A549 treated with ZK216348 at 1 μM for 4 hours (cell line): ENCODE measurements around the gene MYH7. TPM values are rescaled to one million over a fixed set of nuclear protein-coding genes. Genes with fewer than 3 reads are reported as not detected.

Experiments used
- total RNA-seq: library from RNA; stranded (reverse); fragments of 200-300 nt; extraction: Qiagen RNA extraction; gene quantifications from 5 replicates; pipeline ENCODE4 v1.2.3, GENCODE V29; 2022; ENCODE audit warnings: low read depth

MYH7 gene
- total RNA-seq = not detected in 5 replicates

GRCh38 chr14:23435543-23436326 lies at the start of gene MYH7:
Gene MYH7 (minus strand): TSS chr14:23435660. CDS start chr14:23433732, 1,928 bp downstream.

GRCh38 chr14:23469127-23469905 lies 33.9 kb upstream of the MYH7 start, which contains the start of gene NGDN:
Gene NGDN (plus strand): TSS chr14:23469703. CDS start chr14:23469716, 13 bp downstream.

GRCh38 chr14:23407516-23408306 lies 27.7 kb downstream of the MYH7 start, which contains the start of gene MYH6:
Gene MYH6 (minus strand): TSS chr14:23408273. CDS start chr14:23407223, 1,050 bp downstream.

GRCh38 chr14:23376482-23377197 lies 58.8 kb downstream of the MYH7 start, which contains the start of gene CMTM5:
Gene CMTM5 (plus strand): TSS chr14:23377046. CDS start chr14:23377252, 206 bp downstream.

GRCh38 chr14:23372509-23372908 lies 63.0 kb downstream of the MYH7 start, which contains the start of gene IL25:
Gene IL25 (plus strand): TSS chr14:23372809.

GRCh38 chr14:23365036-23365731 lies 70.3 kb downstream of the MYH7 start, which contains the start of gene EFS:
Gene EFS (minus strand): TSS chr14:23365172. CDS start chr14:23365025, 147 bp downstream.

Other genes starting within 250 kb of the MYH7 start
- gene RNF212B, start 197.7 kb downstream of the MYH7 start, total RNA-seq = not detected in 5 replicates
- gene HOMEZ, start 149.5 kb downstream of the MYH7 start, total RNA-seq = 5.7 to 9.9 TPM (median 9.2 TPM) in 5 replicates
- gene PPP1R3E, start 132.8 kb downstream of the MYH7 start, total RNA-seq = 3.0 to 5.3 TPM (median 3.6 TPM) in 5 replicates
- 15.2 to 23.4 TPM (median 20.0 TPM) in 5 replicates for gene BCL2L2, start 128.8 kb downstream of the MYH7 start, total RNA-seq
- gene PABPN1, start 114.2 kb downstream of the MYH7 start, total RNA-seq = 138 to 165 TPM (median 160 TPM) in 5 replicates
- 5.4 to 8.1 TPM (median 6.9 TPM) in 5 replicates for gene SLC22A17, start 82.8 kb downstream of the MYH7 start, total RNA-seq
- gene EFS, start 70.5 kb downstream of the MYH7 start, total RNA-seq = not detected in 5 replicates
- gene IL25, start 62.9 kb downstream of the MYH7 start, total RNA-seq = not detected in 5 replicates
- gene CMTM5, start 58.6 kb downstream of the MYH7 start, total RNA-seq = not detected in 5 replicates
- 0.02 TPM in 1 of 5 replicates, not detected in the others for gene MYH6, start 27.4 kb downstream of the MYH7 start, total RNA-seq
- 54.4 to 73.7 TPM (median 65.0 TPM) in 5 replicates for gene NGDN, start 34.0 kb upstream of the MYH7 start, total RNA-seq
- 0.85 to 1.8 TPM (median 1.3 TPM) in 5 replicates for gene ZFHX2, start 116.1 kb upstream of the MYH7 start, total RNA-seq
- gene THTPA, start 120.6 kb upstream of the MYH7 start, total RNA-seq = 11.9 to 15.2 TPM (median 15.0 TPM) in 5 replicates
- 34.0 to 61.8 TPM (median 48.7 TPM) in 5 replicates for gene AP1G2, start 132.1 kb upstream of the MYH7 start, total RNA-seq
- gene JPH4, start 143.1 kb upstream of the MYH7 start, total RNA-seq = 0.04 to 0.08 TPM (median 0.07 TPM) in 3 of 5 replicates, not detected in the others
- 5.0 to 9.9 TPM (median 7.3 TPM) in 5 replicates for gene DHRS2, start 200.7 kb upstream of the MYH7 start, total RNA-seq